Motor neuron (in vitro differentiated cells): ENCODE results near the gene DIPK1A. TPM values are rescaled to one million over a fixed set of nuclear protein-coding genes. Genes with fewer than 3 reads are reported as not detected.
A peak's percentile ranks its signal among the peaks of the same experiment; 100 is the strongest.
"Not testable (repeated sequence)": the region's sequence is repeated elsewhere in the genome, so short reads cannot be mapped to it uniquely, and the experiment has no call there.

ENCODE experiments used
- ATAC-seq, 8 experiments: fragments of 200-7000 bp; cut with Tn5 transposase; replicated peaks in 6 of 8; 2 replicates each; pipeline ENCODE4 v1.8.0; 2021; ENCODE audit warnings: mild to moderate bottlenecking in 8 of 8, moderate library complexity in 8 of 8
- H3K27ac ChIP-seq, 2 donors: fragments of 250-450 bp; sonication (Bioruptor Pico); 2 replicates each; pipeline ENCODE4 v1.9.0; 2021; ENCODE audit warnings: antibody characterized with exemption in 2 of 2, mild to moderate bottlenecking in 2 of 2, moderate library complexity in 1 of 2
- H3K4me1 ChIP-seq, 2 donors: fragments of 250-450 bp; sonication (Bioruptor Pico); replicated peaks in 1 of 2; 2 replicates each; pipeline ENCODE4 v1.6.1; 2021; ENCODE audit warnings: antibody characterized with exemption in 2 of 2, mild to moderate bottlenecking in 2 of 2, moderate library complexity in 1 of 2
- H3K4me3 ChIP-seq, 5 donors: fragments of 250-450 bp; sonication (Bioruptor Pico); 2 replicates each; pipeline ENCODE4 v1.9.0; 2021; ENCODE audit warnings: antibody characterized with exemption in 5 of 5, mild to moderate bottlenecking in 5 of 5, moderate library complexity in 4 of 5
- WGBS, 10 experiments: fragments of 450-650 bp; shearing (Covaris generic); methylation state at CpG; one replicate each; pipeline ENCODE4 v1.0.0; 2022; 5-methylcytosine and 5-hydroxymethylcytosine counted together
- in situ Hi-C, 9 experiments: fragments of 400-800 bp; cut with MboI; loops; one replicate each; pipeline ENCODE4 v1.15.0; 2021; ENCODE audit warnings: low sequenced_read_pairs in 9 of 9, low pct_unique_long_range_greater_than_20kb in 2 of 9; ENCODE audit not compliant: unreplicated experiment in 9 of 9
- total RNA-seq, 8 experiments: library from RNA; unstranded; fragments of 300-600 nt; gene quantifications; 2 replicates each; pipeline versions ENCODE4 v1.2.3 to v1.2.4, GENCODE V29; 2022

The DIPK1A gene
- total RNA-seq, 8 experiments from 2014 or later, result 7.1 to 22.5 (median 10.2) TPM

DNA sequence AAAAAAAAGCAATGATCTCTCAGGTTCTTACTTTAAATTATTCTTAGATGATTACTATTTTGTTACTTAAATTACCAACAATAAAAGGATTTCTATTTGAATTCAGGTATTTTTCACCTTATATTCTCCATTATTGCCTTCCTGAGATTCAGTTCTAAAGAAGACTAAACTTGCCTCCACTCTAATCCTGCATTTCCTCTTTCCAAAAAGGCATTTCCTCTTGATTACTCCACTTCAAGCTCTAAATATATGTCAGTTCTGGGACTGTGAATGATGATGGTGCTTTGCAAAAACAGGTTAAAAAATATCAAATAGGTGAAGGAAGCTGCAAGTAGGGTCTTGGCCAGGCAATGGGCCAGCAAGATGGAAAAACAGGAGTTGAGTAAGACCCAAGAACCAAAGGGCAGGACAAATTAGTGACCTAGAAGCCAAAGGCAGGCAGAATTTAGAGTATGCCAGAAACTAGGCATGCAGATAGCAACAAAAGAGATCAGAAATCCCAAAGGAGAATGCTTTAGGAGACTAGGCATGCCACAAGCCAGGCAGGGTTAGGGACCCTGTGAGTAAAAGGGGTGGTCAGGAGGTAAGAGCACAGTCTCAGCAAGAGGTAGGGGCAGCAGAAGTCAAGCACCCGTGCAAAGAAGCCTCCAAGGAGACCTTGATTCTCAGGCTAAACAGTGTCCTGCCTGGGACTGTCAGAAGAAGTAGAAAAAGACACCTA lies 11.3 kb upstream of the DIPK1A start:
- in situ Hi-C loops, result loop anchor here in 1 of 9 experiments (25.0 kb wide), 1 partner anchor 110 kb away; no protein-coding TSS in a partner anchor
- WGBS, 10 experiments, result 14 to 71% (median 60%) methylated on average over 1 of the region's 1 CpG; no CpG with 5 or more reads in 4 of the 10 experiments

DNA sequence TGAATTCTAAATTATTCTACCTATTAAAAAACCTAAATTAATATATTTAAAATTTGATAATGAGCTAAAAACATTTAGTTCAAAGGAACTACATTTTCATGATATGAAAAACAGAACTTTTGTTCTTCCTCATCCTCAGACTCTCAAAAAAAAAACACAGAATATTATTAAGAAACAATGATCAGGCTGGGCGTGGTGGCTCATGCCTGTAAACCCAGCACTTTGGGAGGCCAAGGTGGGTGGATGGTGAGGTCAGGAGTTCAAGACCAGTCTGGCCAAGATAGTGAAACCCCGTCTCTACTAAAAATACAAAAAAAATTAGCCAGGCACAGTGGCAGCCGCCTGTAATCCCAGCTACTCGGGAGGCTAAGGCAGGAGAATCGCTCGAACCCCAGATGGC lies 10.7 kb upstream of the DIPK1A start:
- H3K4me1 ChIP-seq, H3K4me3 ChIP-seq, ATAC-seq, H3K27ac ChIP-seq: not testable (repeated sequence)
- WGBS, 10 experiments, result 66 to 84% (median 80%) methylated on average over 1 to 6 of the region's 6 CpGs; no CpG with 5 or more reads in 3 of the 10 experiments
- in situ Hi-C loops, result loop anchor here in 1 of 9 experiments (25.0 kb wide), 1 partner anchor 110 kb away; no protein-coding TSS in a partner anchor

More for the DNA sequence above, 11.3 kb upstream of the DIPK1A start:
- no peak for ATAC-seq
- Histone ChIP-seq H3K4me3 (no peak overlapping the region), H3K27ac (no peak overlapping the region), H3K4me1 (no peaks in the 10 kb centered on the region)

DNA sequence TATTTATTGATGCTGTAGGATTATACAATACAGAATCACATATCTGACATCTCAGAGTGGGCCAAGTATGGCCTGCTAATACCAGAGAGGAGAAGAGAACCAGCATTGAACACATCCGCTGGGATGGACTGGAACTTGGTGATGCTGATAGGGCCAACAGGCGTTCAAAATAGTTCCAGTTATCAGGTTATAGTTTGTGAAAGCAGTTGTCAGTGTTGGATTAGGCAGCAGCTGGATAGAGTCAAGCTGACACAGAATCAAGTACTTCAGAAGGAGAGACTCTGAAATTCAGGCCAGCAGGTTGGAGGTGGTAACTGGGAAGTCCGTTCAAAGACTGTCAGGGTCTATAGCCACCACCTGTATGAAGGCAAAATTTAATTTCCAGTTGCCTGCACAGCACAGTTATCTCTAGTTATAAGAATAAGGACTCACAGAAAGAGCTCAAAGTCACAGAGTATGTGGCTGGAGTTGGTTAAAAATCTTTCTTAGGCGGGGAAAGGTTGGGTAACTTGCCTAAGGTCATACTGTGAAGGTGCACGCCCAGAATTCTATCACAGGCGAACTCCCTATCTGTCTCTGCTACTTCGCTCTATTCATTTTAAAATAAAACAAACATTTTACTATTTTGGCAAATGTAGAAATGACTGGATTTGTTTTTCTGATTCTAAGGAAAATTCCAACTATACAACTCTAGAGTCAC lies 9.9 kb upstream of the DIPK1A start:
- in situ Hi-C loops, result loop anchor here in 1 of 9 experiments (25.0 kb wide), 1 partner anchor 109 kb away; no protein-coding TSS in a partner anchor
- peak in 1 of 8 experiments; percentile 74 for ATAC-seq
- H3K27ac ChIP-seq, result no peak overlapping the region
- no peak overlapping the region for H3K4me3 ChIP-seq
- WGBS, 10 experiments, result 40 to 94% (median 84%) methylated on average over 2 to 7 of the region's 7 CpGs
- H3K4me1 ChIP-seq, result no peaks in the 10 kb centered on the region

DNA sequence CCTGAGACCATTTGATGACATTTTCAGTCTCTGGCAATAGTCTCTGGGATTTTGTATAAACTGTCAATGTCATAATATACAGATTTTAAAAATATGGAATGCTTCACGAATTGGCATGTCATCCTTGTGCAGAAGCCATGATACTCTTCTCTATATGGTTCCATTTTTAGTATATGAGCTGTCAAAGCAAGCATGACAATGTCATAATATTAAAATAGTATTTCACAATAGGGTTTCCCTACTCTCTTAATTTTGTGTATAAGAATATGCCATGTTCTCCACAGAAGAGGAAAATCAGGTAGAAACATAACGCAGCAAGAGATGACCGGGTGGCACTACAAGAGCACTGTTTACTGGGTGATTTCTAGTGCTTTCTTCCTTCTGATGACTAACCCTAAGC lies 8.3 kb upstream of the DIPK1A start:
- WGBS, 10 experiments, result 40 to 90% (median 81%) methylated on average over 1 to 3 of the region's 3 CpGs; no CpG with 5 or more reads in 1 of the 10 experiments
- ATAC-seq, result no peak
- no peak overlapping the region for H3K27ac ChIP-seq
- H3K4me1 ChIP-seq, result no peaks in the 10 kb centered on the region
- no peak overlapping the region for H3K4me3 ChIP-seq
- in situ Hi-C loops, result loop anchor here in 1 of 9 experiments (25.0 kb wide), 1 partner anchor 107 kb away; no protein-coding TSS in a partner anchor

DNA sequence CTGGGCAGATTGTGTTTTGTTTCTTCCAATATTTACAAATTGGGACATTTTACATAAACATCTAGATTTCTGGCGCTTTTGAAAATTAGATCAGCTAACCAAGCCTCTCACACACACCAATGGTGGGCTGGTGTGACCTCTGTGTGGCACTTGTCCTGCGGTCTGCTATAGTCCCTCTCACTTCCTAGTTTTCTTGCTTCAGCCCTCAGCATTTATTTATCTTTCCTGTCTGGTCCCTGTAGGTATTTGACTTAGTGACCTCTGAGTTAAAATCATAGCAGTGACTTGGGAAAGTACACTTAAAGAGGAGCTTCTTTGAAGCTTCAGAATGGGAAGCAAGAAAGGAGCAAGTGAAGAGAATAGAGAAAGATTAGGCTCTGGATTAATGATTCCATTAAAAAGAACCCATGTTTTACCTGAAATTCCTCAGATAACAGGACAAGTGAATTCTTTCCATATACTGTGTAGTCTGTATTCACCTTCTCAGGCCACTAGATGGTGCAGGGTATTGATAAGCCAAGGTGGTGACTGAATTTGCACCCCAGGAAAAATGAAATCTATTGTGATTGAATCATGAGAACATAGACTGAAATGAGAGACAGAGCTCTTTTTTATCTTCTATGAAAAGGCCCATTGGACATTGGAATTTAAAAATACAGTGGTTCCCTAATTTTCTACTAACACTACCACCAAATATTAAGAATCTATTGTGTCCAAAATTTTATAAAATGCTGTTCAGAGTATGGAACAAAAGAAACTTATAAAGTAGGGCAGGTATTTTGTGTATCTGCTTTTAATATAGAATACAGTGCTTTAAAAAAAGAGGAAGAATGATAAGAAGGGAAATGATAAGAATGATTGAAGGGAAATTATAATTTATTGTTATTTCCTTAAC lies 7.1 kb upstream of the DIPK1A start:
- 24 to 92% (median 77%) methylated on average over 1 to 2 of the region's 2 CpGs; no CpG with 5 or more reads in 3 of the 10 experiments for WGBS, 10 experiments
- ATAC-seq, result peak in 6 of 8 experiments; percentile 30 to 65 (median 49)
- no peaks in the 10 kb centered on the region for H3K4me1 ChIP-seq
- H3K4me3 ChIP-seq, result no peak overlapping the region
- in situ Hi-C loops, result loop anchor here in 1 of 9 experiments (25.0 kb wide), 1 partner anchor 106 kb away; no protein-coding TSS in a partner anchor
- no peak overlapping the region for H3K27ac ChIP-seq

DNA sequence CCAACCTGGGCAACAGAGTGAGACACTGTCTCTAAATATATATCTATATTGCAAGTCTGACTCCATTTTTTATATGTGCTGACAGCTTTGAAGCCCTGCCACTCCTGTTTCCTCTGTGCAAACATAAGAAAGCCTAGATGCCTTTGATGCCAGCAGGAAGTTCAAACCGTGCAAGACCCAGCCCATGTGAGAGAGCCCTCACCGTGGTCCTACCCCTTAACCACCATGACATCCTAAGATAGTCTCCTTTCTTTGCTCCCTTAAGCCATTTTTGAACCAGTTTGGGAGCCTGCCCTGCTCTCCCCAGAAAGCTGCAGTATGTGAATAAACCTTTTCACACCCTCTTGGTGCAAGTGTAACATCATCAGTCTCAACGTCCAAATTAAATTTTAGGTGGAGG lies 3.7 kb upstream of the DIPK1A start:
- 17 to 95% (median 70%) methylated on average over 1 to 3 of the region's 3 CpGs; no CpG with 5 or more reads in 4 of the 10 experiments for WGBS, 10 experiments
- in situ Hi-C loops, result loop anchor here in 1 of 9 experiments (25.0 kb wide), 1 partner anchor 103 kb away; no protein-coding TSS in a partner anchor
- no peak for ATAC-seq

DNA sequence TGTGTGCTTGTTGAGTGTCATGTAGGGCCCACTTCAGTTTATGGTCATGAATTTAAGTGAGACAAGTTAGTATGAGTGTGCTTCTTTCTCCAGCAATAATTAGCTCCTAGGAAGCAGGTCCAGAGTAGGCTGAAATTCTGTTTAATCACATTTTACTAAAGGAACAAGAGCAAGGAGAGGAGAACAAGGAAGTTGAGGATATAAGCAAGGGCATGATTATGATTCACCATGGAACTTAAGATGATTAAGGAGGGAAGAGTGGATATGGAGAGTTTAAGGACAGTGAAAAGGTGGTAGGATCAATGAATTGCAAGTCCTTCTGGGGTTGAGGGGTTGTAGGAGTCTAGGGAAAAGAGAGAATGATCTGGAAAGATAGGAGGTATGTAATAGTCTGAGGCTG lies 3.1 kb upstream of the DIPK1A start:
- Histone ChIP-seq H3K4me1 (peaks cover 0 to 4% of the 10 kb centered on the region in 2 donors), H3K4me3 (no peak overlapping the region), H3K27ac (no peak overlapping the region)
- no peak for ATAC-seq
- in situ Hi-C loops, result loop anchor here in 1 of 9 experiments (25.0 kb wide), 1 partner anchor 102 kb away; no protein-coding TSS in a partner anchor

More for the DNA sequence above, 3.7 kb upstream of the DIPK1A start:
- H3K4me1 ChIP-seq, result peaks cover 0 to 1% of the 10 kb centered on the region in 2 donors
- no peak overlapping the region for H3K4me3 ChIP-seq
- no peak overlapping the region for H3K27ac ChIP-seq

DNA sequence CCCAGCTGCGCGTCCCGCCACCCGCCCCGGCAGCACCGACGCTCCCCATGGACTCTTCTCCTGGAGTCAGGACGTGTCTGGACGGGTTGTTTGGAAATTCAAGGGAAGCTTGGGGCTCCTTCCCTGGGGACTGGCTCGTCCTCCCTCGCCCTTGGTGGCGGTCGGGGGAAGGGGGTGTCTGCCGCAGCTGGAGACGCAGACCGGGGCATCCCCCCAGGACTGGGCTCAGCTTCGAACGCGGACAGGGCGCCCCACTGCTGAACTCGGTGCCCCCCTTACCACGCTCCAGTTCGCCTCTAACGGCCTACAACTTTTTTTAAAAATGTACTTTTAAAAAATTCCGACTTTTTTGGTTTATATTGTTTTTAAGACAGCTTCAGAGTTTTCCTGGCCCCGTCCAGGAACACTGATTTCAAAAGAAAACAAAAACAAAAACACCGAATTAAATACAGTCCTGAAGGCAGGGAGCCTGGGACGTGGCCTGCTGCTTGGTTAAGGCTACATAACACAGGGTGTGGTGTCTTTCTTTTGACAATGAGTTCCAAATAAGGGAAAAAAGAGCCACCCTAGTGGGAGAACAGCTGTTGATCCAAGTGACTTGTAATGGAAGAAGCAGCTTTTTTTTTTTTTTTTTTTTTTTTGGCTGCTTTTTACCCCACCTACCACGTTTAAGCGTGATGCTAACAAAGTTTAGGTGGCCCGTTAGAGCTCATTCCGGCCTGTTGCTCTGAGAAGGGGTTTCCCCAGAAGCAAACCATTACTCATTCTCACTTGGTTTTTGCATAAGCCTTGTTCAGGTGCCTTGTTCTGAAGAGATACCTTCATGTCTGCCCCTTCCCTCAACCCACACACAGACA lies 862 bp upstream of the DIPK1A start:
- peak overlapping the region; percentile 53 to 82 (median 67) for H3K4me3 ChIP-seq
- H3K4me1 ChIP-seq, result peaks cover 0 to 4% of the 10 kb centered on the region in 2 donors
- in situ Hi-C loops, result loop anchor here in 1 of 9 experiments (25.0 kb wide), 1 partner anchor 100 kb away; no protein-coding TSS in a partner anchor
- peak overlapping the region; percentile 66 to 78 for H3K27ac ChIP-seq
- 0 to 16% (median 8%) methylated on average over 2 to 22 of the region's 32 CpGs; no CpG with 5 or more reads in 2 of the 10 experiments for WGBS, 10 experiments
- peak in 3 of 8 experiments; percentile 22 to 51 (median 35) for ATAC-seq

DNA sequence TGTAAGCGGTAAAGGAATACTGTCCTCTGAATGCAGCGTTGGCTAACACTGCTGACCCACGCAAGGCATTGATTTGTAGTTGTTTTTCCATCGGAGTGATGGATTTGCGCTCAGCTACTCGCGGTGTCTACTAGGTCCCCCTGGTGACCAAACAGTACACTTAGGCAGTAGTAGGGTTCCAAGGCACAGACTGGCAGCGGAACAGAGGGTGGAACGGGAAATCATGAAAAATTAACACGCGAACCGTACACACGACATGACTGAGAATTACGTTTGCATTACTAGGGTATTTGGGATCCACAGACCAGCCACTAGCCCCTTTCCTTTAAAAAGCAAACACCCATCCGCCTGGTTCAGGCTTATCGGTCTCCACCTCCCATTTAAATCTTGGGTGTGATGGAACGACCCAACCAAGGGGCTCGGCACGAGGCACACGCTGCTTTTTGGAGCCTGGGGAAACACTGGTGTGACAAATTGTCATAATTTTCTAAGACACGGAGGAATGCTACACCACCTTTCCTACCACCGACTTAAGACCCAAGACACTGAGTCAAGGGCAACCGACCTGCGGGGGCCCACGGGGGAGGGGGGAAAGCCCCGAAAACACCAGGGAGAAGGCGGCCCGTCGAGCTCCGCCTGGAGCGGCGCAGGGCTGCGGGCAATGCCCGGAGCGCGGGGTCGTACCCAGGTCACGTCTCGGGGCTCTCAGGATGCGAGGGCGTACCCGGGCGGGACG lies 699 bp downstream of the DIPK1A start:
- peak; percentile 48 to 60 (median 58) for ATAC-seq
- in situ Hi-C loops, result loop anchor here in 1 of 9 experiments (25.0 kb wide), 1 partner anchor 98 kb away; no protein-coding TSS in a partner anchor
- Histone ChIP-seq H3K4me1 (peaks cover 0 to 4% of the 10 kb centered on the region in 2 donors), H3K4me3 (peak overlapping the region; percentile 53 to 82 (median 67)), H3K27ac (peak overlapping the region; percentile 66 to 78)
- WGBS, 10 experiments, result 0 to 10% (median 1%) methylated on average over 3 to 35 of the region's 44 CpGs; no CpG with 5 or more reads in 1 of the 10 experiments

DNA sequence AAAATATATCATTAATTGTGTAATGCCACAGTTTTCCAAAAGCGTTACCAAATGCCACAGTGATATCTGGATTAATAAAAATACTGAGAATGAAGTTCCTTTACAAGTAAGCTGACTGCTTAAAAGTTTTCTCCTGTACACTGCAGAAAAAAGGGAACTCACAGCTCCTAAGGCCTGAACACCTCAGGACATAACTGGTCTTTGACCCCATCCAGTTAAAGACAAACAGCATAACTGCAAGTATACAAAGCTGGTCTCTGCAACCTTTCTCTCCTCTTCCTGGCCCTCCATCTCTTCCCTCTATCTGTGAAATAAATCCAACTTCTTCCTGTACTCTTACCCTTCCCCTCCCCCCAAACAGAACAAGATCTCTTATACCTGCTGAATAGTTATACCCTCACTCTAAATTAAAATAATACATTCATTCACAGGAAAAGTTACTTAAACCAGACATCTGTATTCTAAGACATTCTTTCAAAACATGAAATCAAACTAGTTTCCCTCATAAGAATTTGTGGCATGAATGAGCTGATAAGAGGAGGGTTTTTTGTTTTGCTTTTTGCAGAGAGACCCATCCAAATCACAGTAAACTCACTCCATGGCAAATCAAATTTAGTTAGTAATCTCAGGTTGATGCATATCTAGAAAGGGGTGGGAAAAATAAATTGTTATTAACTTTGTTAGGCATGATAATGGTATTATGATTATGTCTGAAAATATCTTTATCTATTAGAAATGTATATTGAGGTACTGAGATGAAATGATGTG lies 2.9 kb downstream of the DIPK1A start:
- Histone ChIP-seq H3K4me1 (peaks cover 0 to 4% of the 10 kb centered on the region in 2 donors), H3K4me3 (no peak overlapping the region), H3K27ac (no peak overlapping the region)
- ATAC-seq, result no peak
- in situ Hi-C loops, result loop anchor here in 1 of 9 experiments (25.0 kb wide), 1 partner anchor 96 kb away; no protein-coding TSS in a partner anchor
- 50 to 100% (median 82%) methylated on average over 1 of the region's 1 CpG; no CpG with 5 or more reads in 2 of the 10 experiments for WGBS, 10 experiments
